Common myeloid progenitor, CD34-positive (primary cell): ENCODE measurements around the gene ZXDC.

ENCODE experiments used
- CTCF ChIA-PET: fragments of 350-600 bp; sonication (Branson Sonifier 250); formaldehyde crosslinking; loops from one replicate; lab custom pipeline; 2021; ENCODE audit warnings: antibody characterized with exemption; lab: Charles Lee
- POLR2A ChIA-PET: fragments of 350-600 bp; sonication (Branson Sonifier 250); formaldehyde crosslinking; loops from one replicate; lab custom pipeline; 2021; ENCODE audit warnings: antibody characterized with exemption; lab: Charles Lee
- DNase-seq, 3 donors: peaks; one replicate each; pipeline versions ENCODE4 v3.0.0 to v3.0.0-alpha.2; 2013
- H3K27ac ChIP-seq, 2 experiments: 1 replicate in 1 of 2; 2 replicates in 1 of 2; pipeline ENCODE4 v1.7.0; 2013; ENCODE audit warnings: inconsistent platforms in 2 of 2, low read length in 2 of 2, mild to moderate bottlenecking in 2 of 2, low read depth in 1 of 2, moderate library complexity in 1 of 2; ENCODE audit not compliant: severe bottlenecking in 2 of 2, insufficient read depth in 1 of 2, poor library complexity in 1 of 2
- H3K27me3 ChIP-seq, 5 experiments: replicated peaks in 2 of 5; 1 replicate in 3 of 5; 2 replicates in 2 of 5; pipeline versions ENCODE4 v1.6.1 to v1.7.0; 2013; ENCODE audit warnings: low read length in 4 of 5, mild to moderate bottlenecking in 2 of 5, moderate library complexity in 2 of 5, inconsistent platforms in 1 of 5; ENCODE audit not compliant: insufficient read depth in 5 of 5, control insufficient read depth in 4 of 5
- H3K36me3 ChIP-seq, 4 experiments: 1 replicate in 2 of 4; 2 replicates in 2 of 4; pipeline versions ENCODE4 v1.6.1 to v1.7.0; 2013; ENCODE audit warnings: low read length in 3 of 4, control low read depth in 1 of 4, mild to moderate bottlenecking in 1 of 4; ENCODE audit not compliant: control insufficient read depth in 4 of 4, insufficient read depth in 4 of 4
- H3K4me1 ChIP-seq, 4 experiments: 1 replicate in 3 of 4; 2 replicates in 1 of 4; pipeline versions ENCODE4 v1.6.1 to v1.7.1; 2013; ENCODE audit warnings: low read length in 3 of 4, mild to moderate bottlenecking in 3 of 4, control low read depth in 1 of 4, inconsistent platforms in 1 of 4, moderate library complexity in 1 of 4; ENCODE audit not compliant: control insufficient read depth in 4 of 4, insufficient read depth in 4 of 4; ENCODE audit errors: control extremely low read depth in 1 of 4
- H3K4me3 ChIP-seq, 7 experiments: 1 replicate in 4 of 7; 2 replicates in 3 of 7; pipeline versions ENCODE4 v1.5.1 to v1.7.0; 2013; ENCODE audit warnings: mild to moderate bottlenecking in 7 of 7, low read length in 6 of 7, moderate library complexity in 6 of 7, inconsistent platforms in 2 of 7, low read depth in 2 of 7, control low read depth in 1 of 7; ENCODE audit not compliant: insufficient read depth in 4 of 7, control insufficient read depth in 1 of 7; ENCODE audit errors: extremely low read depth in 1 of 7
- H3K9me3 ChIP-seq, 5 experiments: 1 replicate in 4 of 5; 2 replicates in 1 of 5; pipeline versions ENCODE4 v1.6.1 to v1.7.1; 2013; ENCODE audit warnings: low read length in 4 of 5, mild to moderate bottlenecking in 2 of 5, inconsistent platforms in 1 of 5, low read depth in 1 of 5, moderate library complexity in 1 of 5; ENCODE audit not compliant: control insufficient read depth in 4 of 5, insufficient read depth in 2 of 5; ENCODE audit errors: control extremely low read depth in 1 of 5
- WGBS: methylation state at CpG from one replicate; pipeline ENCODE4 v1.1.5; 2013; ENCODE audit not compliant: insufficient coverage; 5-methylcytosine and 5-hydroxymethylcytosine counted together

The ZXDC gene

DNA sequence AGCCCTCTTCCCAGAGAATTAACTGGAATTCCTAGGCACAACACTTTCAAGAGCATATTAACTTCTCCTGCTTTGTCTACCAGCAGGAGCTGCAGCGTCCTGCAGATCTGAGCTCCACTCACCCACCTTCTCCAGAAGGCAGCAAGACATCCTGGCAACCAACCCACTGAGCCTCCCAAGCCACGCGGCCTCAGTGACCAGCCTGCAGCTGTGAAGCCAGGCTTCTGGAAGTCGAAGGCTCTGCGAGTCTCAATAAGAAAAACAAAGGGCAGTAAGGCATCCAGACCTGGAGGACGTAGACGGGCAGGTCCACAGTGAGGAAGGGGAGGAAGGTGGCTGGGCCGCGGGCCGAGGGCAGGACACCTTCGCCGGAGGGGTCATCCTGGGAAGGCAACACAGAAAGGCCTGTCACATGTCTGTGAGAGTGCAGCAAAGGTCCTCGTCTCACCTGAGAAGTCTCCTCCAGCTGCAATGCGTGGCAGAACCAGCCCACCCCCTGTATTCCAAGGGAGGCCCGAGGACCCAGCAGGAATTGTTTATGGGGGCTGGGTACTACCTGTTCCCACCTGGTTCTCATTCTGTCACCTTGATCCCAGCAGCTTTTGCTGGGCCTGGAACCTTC lies 36.2 kb downstream of the ZXDC start:
- Histone ChIP-seq H3K27me3 (no peaks in the 10 kb centered on the region), H3K4me1 (no peaks in the 10 kb centered on the region), H3K4me3 (no peak overlapping the region), H3K27ac (no peak overlapping the region), H3K9me3 (no peaks in the 10 kb centered on the region), H3K36me3 (peaks cover 10 to 69% (median 45%) of the 10 kb centered on the region in 4 experiments)
- WGBS: 97% methylated on average over 15 of the region's 15 CpGs
- no peak for DNase-seq
- POLR2A ChIA-PET: no interaction called here
- CTCF ChIA-PET: no interaction called here

DNA sequence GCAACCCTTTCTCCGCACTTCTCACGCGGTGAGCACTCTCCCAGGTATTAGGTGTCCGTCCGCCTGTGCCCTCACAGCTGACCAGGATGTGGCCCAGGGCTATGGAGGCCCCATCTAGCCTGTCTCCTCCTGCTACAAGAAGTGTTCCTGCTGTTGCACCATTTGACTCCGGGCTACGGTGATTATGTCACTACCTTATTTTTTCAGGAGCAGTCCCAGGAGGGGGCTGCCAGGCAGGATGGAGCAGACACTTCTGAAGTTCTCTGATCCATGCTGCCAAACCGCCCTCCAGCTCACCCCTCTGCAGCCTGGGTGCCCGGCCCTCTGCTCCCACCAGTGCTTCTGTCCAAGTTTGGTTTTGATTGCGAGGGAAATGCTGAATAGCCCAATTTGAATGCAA lies 36.9 kb downstream of the ZXDC start:
- Histone ChIP-seq H3K27me3 (no peaks in the 10 kb centered on the region), H3K27ac (no peak overlapping the region), H3K4me1 (no peaks in the 10 kb centered on the region), H3K36me3 (peaks cover 10 to 69% (median 47%) of the 10 kb centered on the region in 4 experiments), H3K4me3 (no peak overlapping the region), H3K9me3 (no peaks in the 10 kb centered on the region)
- no peak for DNase-seq
- CTCF ChIA-PET: no interaction called here
- POLR2A ChIA-PET: no interaction called here
- WGBS: 100% methylated on average over 9 of the region's 10 CpGs

DNA sequence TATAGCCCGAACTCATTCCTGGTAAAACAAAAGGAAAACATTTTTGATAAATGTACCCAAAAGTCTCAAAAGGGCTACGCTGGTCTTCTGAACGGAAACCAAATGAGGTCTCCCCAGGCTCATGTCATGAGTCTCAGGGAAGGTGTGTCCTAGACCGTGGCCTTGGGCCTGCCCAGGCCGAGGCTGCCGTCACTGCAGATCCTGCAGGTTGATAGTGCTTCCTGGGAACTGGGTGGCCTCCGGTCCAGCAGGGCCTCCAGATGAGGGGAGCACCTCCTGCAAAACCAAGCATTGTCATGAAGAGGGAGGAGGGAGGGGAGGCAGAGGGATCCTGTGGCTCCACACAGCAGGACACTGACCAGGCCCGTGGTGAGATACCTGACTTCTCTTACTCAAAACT lies 37.5 kb downstream of the ZXDC start:
- Histone ChIP-seq H3K4me1 (no peaks in the 10 kb centered on the region), H3K36me3 (peaks cover 10 to 69% (median 47%) of the 10 kb centered on the region in 4 experiments), H3K27me3 (no peaks in the 10 kb centered on the region), H3K4me3 (no peak overlapping the region), H3K9me3 (no peaks in the 10 kb centered on the region), H3K27ac (no peak overlapping the region)
- no peak for DNase-seq
- ChIA-PET POLR2A (no interaction called here), CTCF (no interaction called here)
- 100% methylated on average over 3 of the region's 8 CpGs for WGBS

DNA sequence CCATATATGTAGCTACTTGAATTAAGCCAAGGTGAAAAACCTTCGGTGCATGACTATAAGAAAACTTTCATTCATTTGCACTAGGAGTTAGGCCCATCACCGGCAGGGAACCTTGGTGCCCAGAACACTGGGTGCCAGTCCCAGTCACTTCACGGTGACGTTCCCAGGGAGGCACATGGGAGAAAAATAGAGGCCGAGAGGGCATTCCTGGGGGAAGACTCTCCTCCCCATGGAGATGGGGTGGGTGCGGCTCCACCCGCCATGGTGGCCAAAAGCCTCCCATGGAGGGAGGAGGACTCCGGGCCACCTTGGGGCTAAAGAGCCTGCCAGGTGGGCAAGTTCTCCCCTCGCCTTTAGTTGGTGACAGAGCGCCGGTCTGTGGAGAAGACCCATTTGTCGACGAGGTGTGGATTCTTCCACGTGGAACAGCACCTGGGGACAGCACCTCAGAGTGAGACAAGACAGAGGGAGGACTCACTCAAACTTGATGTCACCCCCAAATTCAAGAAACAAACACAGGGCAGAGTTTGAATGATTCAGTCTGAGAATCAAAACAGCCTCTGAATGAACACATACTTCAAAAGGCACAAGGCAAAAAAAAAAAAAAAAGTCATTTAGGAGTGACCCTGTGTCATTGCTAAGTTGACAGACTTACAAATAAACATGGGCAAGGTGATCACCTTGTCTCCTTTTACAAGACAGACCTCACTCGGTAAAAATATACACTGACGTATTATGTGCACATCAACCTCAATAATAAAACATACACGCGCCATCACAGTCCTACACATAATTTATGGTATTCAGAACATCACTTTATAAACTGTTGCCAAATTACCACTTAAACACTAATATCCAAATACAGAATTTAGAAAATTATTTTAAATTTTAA lies 38.6 kb downstream of the ZXDC start:
- Histone ChIP-seq H3K36me3 (peaks cover 10 to 69% (median 42%) of the 10 kb centered on the region in 4 experiments), H3K27me3 (no peaks in the 10 kb centered on the region), H3K9me3 (no peaks in the 10 kb centered on the region), H3K4me3 (no peak overlapping the region), H3K4me1 (no peaks in the 10 kb centered on the region), H3K27ac (no peak overlapping the region)
- WGBS: over 99% methylated on average over 15 of the region's 18 CpGs
- no peak for DNase-seq
- CTCF ChIA-PET: interaction anchor here (1.0 kb wide), 1 partner anchor 35 kb away, joined by 3 read pairs; no protein-coding TSS in a partner anchor
- POLR2A ChIA-PET: no interaction called here

DNA sequence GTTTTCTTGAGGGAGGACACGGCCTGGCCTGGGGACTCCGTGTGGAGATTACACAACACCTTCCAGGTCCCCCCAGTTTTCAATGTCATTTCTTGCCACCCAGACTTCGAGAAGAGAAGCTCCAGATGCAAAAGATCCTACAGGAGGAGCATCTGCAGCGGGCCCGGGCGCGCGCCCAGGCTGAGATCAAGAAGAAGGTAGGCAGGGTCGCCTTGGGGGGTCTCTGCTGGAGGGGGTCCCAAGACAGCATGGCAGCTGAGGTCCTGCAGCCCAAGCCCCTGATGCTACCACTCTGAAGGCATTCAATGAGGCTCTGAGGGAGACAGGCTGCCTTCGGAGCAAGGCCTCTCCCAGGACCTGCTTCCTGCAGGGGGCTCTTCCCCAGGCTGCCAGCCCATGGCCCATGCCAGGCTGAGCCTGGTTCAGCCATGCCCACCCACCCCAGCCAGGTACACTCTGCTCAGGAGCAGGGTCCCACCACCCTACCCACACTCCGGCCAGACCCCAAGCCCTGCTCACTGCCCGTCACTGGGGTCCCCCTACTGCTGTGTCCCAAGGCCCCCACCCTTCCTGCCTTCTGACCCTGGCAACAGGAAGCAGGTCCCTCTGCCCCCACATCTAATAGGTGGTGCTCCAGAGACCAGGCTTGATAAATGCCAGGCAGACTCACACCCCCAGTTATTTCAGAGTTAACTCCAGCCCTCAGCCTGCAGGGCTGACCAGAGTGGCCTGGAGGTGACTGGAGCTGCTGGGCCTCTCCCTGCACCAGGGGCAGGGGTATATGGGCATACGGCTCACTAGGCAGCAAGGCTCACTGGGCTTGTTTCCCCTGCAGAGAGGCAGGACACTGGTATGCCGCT lies 40.0 kb downstream of the ZXDC start:
- WGBS: 98% methylated on average over 14 of the region's 14 CpGs
- CTCF ChIA-PET: interaction anchor here (1.0 kb wide), 1 partner anchor 36 kb away, joined by 3 read pairs; no protein-coding TSS in a partner anchor
- no peak for DNase-seq

DNA sequence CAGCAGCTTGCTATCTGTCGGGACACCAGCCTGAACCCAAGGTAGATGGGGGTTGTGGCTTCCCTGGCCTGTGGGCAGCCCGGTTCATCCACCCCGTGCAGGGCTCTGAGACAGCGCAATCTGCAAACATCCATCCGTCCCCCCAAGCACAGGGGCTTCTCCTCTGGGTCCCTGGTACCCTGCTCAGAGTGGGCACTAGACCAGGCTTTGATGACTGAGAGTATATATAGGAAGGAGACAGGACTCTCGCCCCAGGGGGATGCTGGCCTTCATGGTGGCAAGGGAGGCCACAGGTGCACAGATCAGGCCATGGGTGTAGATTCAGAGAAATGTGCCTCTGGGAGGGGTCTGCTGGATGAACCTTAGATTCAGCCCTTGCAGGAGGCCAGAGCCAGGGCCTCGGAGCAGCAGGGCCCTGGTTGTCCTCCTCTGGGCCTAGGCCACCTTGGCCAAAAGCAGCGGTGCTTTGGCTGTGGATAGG lies 40.7 kb downstream of the ZXDC start:
- Histone ChIP-seq H3K27ac (no peak overlapping the region), H3K4me3 (no peak overlapping the region), H3K27me3 (no peaks in the 10 kb centered on the region), H3K36me3 (peaks cover 6 to 61% (median 31%) of the 10 kb centered on the region in 4 experiments), H3K4me1 (no peaks in the 10 kb centered on the region), H3K9me3 (peaks cover 0 to 8% (median 0%) of the 10 kb centered on the region in 5 experiments)
- CTCF ChIA-PET: no interaction called here
- DNase-seq: no peak
- POLR2A ChIA-PET: no interaction called here
- 98% methylated on average over 5 of the region's 8 CpGs for WGBS

More for the DNA sequence above, 40.0 kb downstream of the ZXDC start:
- peaks cover 8 to 63% (median 35%) of the 10 kb centered on the region in 4 experiments for H3K36me3 ChIP-seq
- no peak overlapping the region for H3K27ac ChIP-seq
- H3K9me3 ChIP-seq: peaks cover 0 to 8% (median 0%) of the 10 kb centered on the region in 5 experiments
- H3K4me3 ChIP-seq: no peak overlapping the region
- H3K4me1 ChIP-seq: no peaks in the 10 kb centered on the region
- POLR2A ChIA-PET: no interaction called here
- no peaks in the 10 kb centered on the region for H3K27me3 ChIP-seq
